Measurements from ENCODE around the gene TUBGCP3.

The TUBGCP3 gene

GRCh38 chr13:112438515-112438914 lies 149.4 kb downstream of the TUBGCP3 start:
- no peak for DNase-seq (ENCODE audit: low read depth)

- DNase-seq (ENCODE audit: low read depth): no peak
These were observed 149.9 kb downstream of the TUBGCP3 start for GRCh38 chr13:112438094-112438493.

- DNase-seq (ENCODE audit: low read depth): no peak
These were observed 152.0 kb downstream of the TUBGCP3 start for GRCh38 chr13:112435973-112436372.

Data from activated T-cell treated with anti-CD3 and anti-CD28 coated beads for 48 hours (primary cell).